HepG2 (cell line): ENCODE results near the gene B3GALT6. TPM values are rescaled to one million over a fixed set of nuclear protein-coding genes. Genes with fewer than 3 reads are reported as not detected.

Experiments used
- ATAC-seq: fragments of 200-7000 bp; cut with Tn5 transposase; 3 replicates; pipeline ENCODE4 v1.9.1; 2020; ENCODE audit warnings: mild to moderate bottlenecking, moderate library complexity
- BruUV-seq: library from RNA; stranded (reverse); fragments of 400-500 nt; replicated peaks from 2 replicates; lab custom pipeline; 2021; lab: Mats Ljungman, UMichigan
- CTCF ChIA-PET: fragments of 300-600 bp; formaldehyde crosslinking; extraction: SDS; loops from one replicate; lab custom pipeline; 2021; ENCODE audit warnings: low total read pairs, inconsistent platforms, low intra/inter-chr PET ratio; lab: Yijun Ruan, JAX
- POLR2A ChIA-PET: fragments of 350-600 bp; sonication (Branson Sonifier 250); formaldehyde crosslinking; loops from one replicate; lab custom pipeline; 2020; ENCODE audit warnings: antibody characterized with exemption, inconsistent platforms; lab: Yijun Ruan, JAX
- DNase-seq: peaks from one replicate; pipeline ENCODE4 v3.0.0-alpha.2; 2015; ENCODE audit warnings: low spot score
- FAIRE-seq: peaks from 3 replicates; lab custom pipeline; 2011; peaks lifted over from hg19 to GRCh38; lab: Jason Lieb, UNC
- H2AFZ ChIP-seq: one replicate; pipeline ENCODE4 v1.6.1; 2011; ENCODE audit warnings: low read length, inconsistent platforms
- H3K27ac ChIP-seq: fragments of 300-600 bp; 3 replicates; pipeline ENCODE4 v1.8.0; 2011; ENCODE audit warnings: mixed run types, mild to moderate bottlenecking, mixed read lengths, low read length, inconsistent platforms; ENCODE audit not compliant: insufficient read depth; ENCODE audit errors: extremely low read length
- H3K27me3 ChIP-seq, 2 experiments: fragments of 200-600 bp in 1 of 2; 2 replicates in 1 of 2; 3 replicates in 1 of 2; pipeline versions ENCODE4 v1.6.0 to v1.8.0; 2011; ENCODE audit warnings: low read length in 2 of 2, mild to moderate bottlenecking in 2 of 2, moderate library complexity in 2 of 2, inconsistent platforms in 1 of 2; ENCODE audit not compliant: insufficient read depth in 2 of 2, control insufficient read depth in 1 of 2
- H3K36me3 ChIP-seq, 2 experiments: fragments of 200-600 bp in 1 of 2; replicated peaks in 1 of 2; 2 replicates in 1 of 2; 3 replicates in 1 of 2; pipeline versions ENCODE4 v1.5.1 to v1.8.0; 2011; ENCODE audit warnings: low read length in 2 of 2, inconsistent platforms in 1 of 2; ENCODE audit not compliant: insufficient read depth in 2 of 2, control insufficient read depth in 1 of 2
- H3K4me1 ChIP-seq: 2 replicates; pipeline ENCODE4 v1.5.1; 2012; ENCODE audit warnings: low read length, inconsistent platforms; ENCODE audit not compliant: insufficient read depth
- H3K4me2 ChIP-seq: 2 replicates; pipeline ENCODE4 v1.6.0; 2011; ENCODE audit warnings: low read depth, low read length, inconsistent platforms
- H3K4me3 ChIP-seq, 3 experiments: fragments of 200-600 bp in 1 of 3; sonication (generic), shearing (Covaris generic) in 1 of 3; replicated peaks in 1 of 3; 2 replicates each; pipeline ENCODE4 v1.5.1; 2011 to 2016; ENCODE audit warnings: low read length in 3 of 3, inconsistent platforms in 2 of 3, low read depth in 2 of 3, mild to moderate bottlenecking in 2 of 3, control low read depth in 1 of 3, mixed read lengths in 1 of 3; ENCODE audit not compliant: insufficient read depth in 1 of 3
- H3K79me2 ChIP-seq: one replicate; pipeline ENCODE4 v1.6.1; 2011; ENCODE audit warnings: low read length, inconsistent platforms; ENCODE audit not compliant: insufficient read depth
- H3K9ac ChIP-seq: 2 replicates; pipeline ENCODE4 v1.6.0; 2011; ENCODE audit warnings: mild to moderate bottlenecking, low read depth, low read length, inconsistent platforms; ENCODE audit not compliant: insufficient read depth
- H3K9me3 ChIP-seq: 2 replicates; pipeline ENCODE4 v1.5.1; 2012; ENCODE audit warnings: mild to moderate bottlenecking, low read length
- H4K20me1 ChIP-seq: 2 replicates; pipeline ENCODE4 v1.6.0; 2011; ENCODE audit warnings: inconsistent platforms, mild to moderate bottlenecking, low read length, moderate library complexity; ENCODE audit not compliant: insufficient read depth
- AGO1 ChIP-seq: fragments of 200-400 bp; formaldehyde crosslinking; IDR thresholded peaks from 2 replicates; pipeline ENCODE4 v1.6.1; 2017; ENCODE audit warnings: mild to moderate bottlenecking, low read depth, low read length, moderate library complexity; ENCODE audit not compliant: poor library complexity, severe bottlenecking
- AKAP8 ChIP-seq: sonication (generic); formaldehyde crosslinking; IDR thresholded peaks from 2 replicates; pipeline ENCODE4 v1.5.1; 2020; ENCODE audit warnings: mild to moderate bottlenecking, missing genetic modification reagents
- HNF4A ChIP-seq: sonication (generic); formaldehyde crosslinking; IDR thresholded peaks from 2 replicates; pipeline ENCODE4 v1.4.0; 2020; ENCODE audit warnings: missing genetic modification reagents
- HNRNPK ChIP-seq: fragments of 200-400 bp; formaldehyde crosslinking; IDR thresholded peaks from 2 replicates; pipeline ENCODE4 v1.6.1; 2018; ENCODE audit warnings: low read length, low read depth, moderate library complexity, mild to moderate bottlenecking; ENCODE audit not compliant: poor library complexity, severe bottlenecking
- HNRNPL ChIP-seq: fragments of 200-400 bp; formaldehyde crosslinking; IDR thresholded peaks from 2 replicates; pipeline ENCODE4 v1.6.1; 2017; ENCODE audit warnings: mild to moderate bottlenecking, low read depth, low read length
- HNRNPLL ChIP-seq: fragments of 200-400 bp; formaldehyde crosslinking; IDR thresholded peaks from 2 replicates; pipeline ENCODE4 v1.6.1; 2017; ENCODE audit warnings: mild to moderate bottlenecking, low read depth, low read length; ENCODE audit not compliant: poor library complexity, severe bottlenecking
- KDM2A ChIP-seq: sonication (generic); formaldehyde crosslinking; IDR thresholded peaks from 2 replicates; pipeline ENCODE4 v1.4.0; 2020; ENCODE audit warnings: low read depth, missing genetic modification reagents, borderline replicate concordance
- PCBP1 ChIP-seq: fragments of 200-400 bp; formaldehyde crosslinking; IDR thresholded peaks from 2 replicates; pipeline ENCODE4 v1.6.1; 2017; ENCODE audit warnings: mild to moderate bottlenecking, low read depth, low read length, borderline replicate concordance
- SALL2 ChIP-seq: sonication (generic); formaldehyde crosslinking; IDR thresholded peaks from 2 replicates; pipeline ENCODE4 v1.8.1; 2023; ENCODE audit warnings: mild to moderate bottlenecking, missing genetic modification reagents, inconsistent platforms
- SMYD3 ChIP-seq: sonication (generic); formaldehyde crosslinking; IDR thresholded peaks from 2 replicates; pipeline ENCODE4 v1.8.1; 2023; ENCODE audit warnings: mild to moderate bottlenecking, missing genetic modification reagents
- WIZ ChIP-seq: sonication (generic); formaldehyde crosslinking; IDR thresholded peaks from 2 replicates; pipeline ENCODE4 v1.5.1; 2020; ENCODE audit warnings: mild to moderate bottlenecking, missing genetic modification reagents
- ZFP91 ChIP-seq: sonication (generic); formaldehyde crosslinking; IDR thresholded peaks from 2 replicates; pipeline ENCODE4 v1.9.0; 2022; ENCODE audit warnings: missing genetic modification reagents, mild to moderate bottlenecking, borderline replicate concordance
- ZFX ChIP-seq: sonication (generic); formaldehyde crosslinking; IDR thresholded peaks from 2 replicates; pipeline ENCODE4 v1.4.0; 2020; ENCODE audit warnings: mild to moderate bottlenecking, low read depth, missing genetic modification reagents, moderate library complexity
- ZFY ChIP-seq: sonication (generic); formaldehyde crosslinking; IDR thresholded peaks from 2 replicates; pipeline ENCODE4 v1.4.0; 2020; ENCODE audit warnings: missing genetic modification reagents
- ZMYM2 ChIP-seq: sonication (generic); formaldehyde crosslinking; IDR thresholded peaks from 2 replicates; pipeline ENCODE4 v1.8.0; 2022; ENCODE audit warnings: mild to moderate bottlenecking, missing genetic modification reagents
- ZNF263 ChIP-seq: sonication (generic); formaldehyde crosslinking; IDR thresholded peaks from 2 replicates; pipeline ENCODE4 v1.4.0; 2020; ENCODE audit warnings: missing genetic modification reagents
- ZNF383 ChIP-seq: sonication (generic); formaldehyde crosslinking; IDR thresholded peaks from 2 replicates; pipeline ENCODE4 v1.4.0; 2020; ENCODE audit warnings: missing genetic modification reagents, mild to moderate bottlenecking, borderline replicate concordance
- ZNF703 ChIP-seq: sonication (generic); formaldehyde crosslinking; IDR thresholded peaks from 2 replicates; pipeline ENCODE4 v1.5.1; 2020; ENCODE audit warnings: missing genetic modification reagents, mild to moderate bottlenecking, moderate library complexity, borderline replicate concordance
- WGBS: methylation state at CpG from one replicate; pipeline ENCODE4 v1.1.6; 2017; ENCODE audit warnings: low lambda C conversion rate; 5-methylcytosine and 5-hydroxymethylcytosine counted together
- in situ Hi-C: cut with HindIII; loops from 2 replicates; pipeline ENCODE4 v1.10.0; 2017; ENCODE audit warnings: low pct_unique_long_range_greater_than_20kb; ENCODE audit not compliant: extremely low pct_ligation_motif_present
- intact Hi-C: fragments of 100-400 bp; cut with micrococcal nuclease; formaldehyde crosslinking; loops from one replicate; pipeline ENCODE4 v1.10.0; 2022; ENCODE audit not compliant: unreplicated experiment
- polyA plus RNA-seq, 8 experiments: library from polyadenylated mRNA; depleted of rRNA in 3 of 8; stranded (reverse) in 7 of 8; unstranded in 1 of 8; fragments of >200 nt; fragmentation: Illumina TruSeq in 4 of 8; extraction: Trizol in 4 of 8; gene quantifications; 2 replicates each; pipeline versions ENCODE4 v1.2.1 to v1.2.3, GENCODE V29; 2011 to 2016; ENCODE audit warnings: low read depth in 4 of 8, missing spikeins in 1 of 8, mixed read lengths in 1 of 8; ENCODE audit not compliant: insufficient read depth in 1 of 8
- total RNA-seq, 5 experiments: library from RNA; depleted of rRNA; stranded (reverse); fragments of >200 nt; fragmentation: Illumina TruSeq; extraction: Trizol; gene quantifications; 2 replicates each; pipeline ENCODE4 v1.2.3, GENCODE V29; 2016; ENCODE audit warnings: low read depth in 1 of 5
- TF ChIP-seq, protein P1 (sequence below): sonication (generic); formaldehyde crosslinking; IDR thresholded peaks from 2 replicates; pipeline ENCODE4 v1.4.0; 2020; ENCODE audit warnings: missing genetic modification reagents

Gene B3GALT6
- total and polyA plus RNA-seq, 2 of the 13 experiments (the other 11 are each of a cell fraction or from before 2014, with no cell fraction given): 3.9 to 14.2 TPM

DNA sequence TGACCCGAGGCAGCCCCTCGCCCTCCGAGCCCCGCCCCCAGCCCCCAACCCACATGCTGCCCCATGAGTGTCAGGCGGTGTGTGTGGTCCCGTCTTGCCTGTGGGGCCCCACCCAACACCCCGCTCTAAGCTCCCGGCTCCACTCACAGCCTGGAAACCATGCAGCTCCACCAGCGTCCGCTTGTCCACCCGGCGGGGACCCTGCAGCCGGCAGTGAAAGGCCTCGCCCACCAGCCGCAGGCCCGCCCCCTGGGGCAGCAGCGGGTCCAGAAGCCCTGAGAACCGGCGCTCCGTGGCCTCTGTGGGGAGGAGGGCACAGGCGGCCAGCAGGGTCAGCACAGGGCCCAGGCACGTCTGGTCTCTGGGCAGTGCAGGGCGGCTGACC lies 11.8 kb downstream of the B3GALT6 start (continued):
- no peak for TF ChIP-seq SALL2 (CRISPR knock-in tag)
- TF ChIP-seq, all 625 proteins: peak for 11

DNA sequence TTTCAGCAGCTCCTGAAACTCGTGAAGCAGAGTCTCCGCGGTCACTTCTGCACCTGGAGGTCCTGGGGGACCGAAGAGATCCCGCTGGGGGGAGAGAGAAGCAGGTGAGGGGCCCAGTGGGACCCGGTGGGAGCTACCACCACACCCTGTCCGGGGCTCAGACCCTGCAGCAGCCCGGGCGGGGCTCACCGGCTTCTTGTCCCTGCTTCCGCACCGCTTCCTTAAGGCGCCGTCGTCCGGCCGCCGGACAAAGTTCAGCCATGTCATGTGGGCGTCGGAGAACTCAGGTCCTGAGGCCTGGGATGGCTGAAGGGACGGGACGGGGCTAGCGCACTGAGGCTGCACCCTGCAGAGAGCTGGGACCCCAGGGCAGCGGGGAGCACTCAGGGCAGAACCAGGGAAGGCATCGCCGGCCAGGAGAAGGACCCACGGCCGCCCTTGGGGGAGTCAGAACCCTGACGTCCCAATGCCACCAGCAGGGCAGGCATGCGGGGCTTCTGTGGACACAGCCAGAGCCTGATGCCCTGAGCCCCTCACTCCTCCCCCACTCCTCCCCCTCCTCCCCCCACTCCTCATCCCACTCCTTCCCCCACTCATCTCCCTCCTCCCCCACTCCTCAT lies 12.3 kb downstream of the B3GALT6 start:
- H3K9ac ChIP-seq: no peak overlapping the region
- no peaks in the 10 kb centered on the region for H3K36me3 ChIP-seq
- ChIA-PET POLR2A (no interaction called here), CTCF (no interaction called here)
- 8% methylated on average over 12 of the region's 30 CpGs for WGBS
- H2AFZ ChIP-seq: no peak overlapping the region
- peak overlapping the region; percentile 67 for H3K4me2 ChIP-seq
- ATAC-seq: peak; percentile 1; the same call in 2 of the 3 replicates
- intact Hi-C loops: no loop called here
- BruUV-seq: no TSS peak
- no peaks in the 10 kb centered on the region for H4K20me1 ChIP-seq
- H3K4me1 ChIP-seq: peaks cover 27% of the 10 kb centered on the region
- no peak for FAIRE-seq
- H3K79me2 ChIP-seq: no peaks in the 10 kb centered on the region
- H3K9me3 ChIP-seq: no peaks in the 10 kb centered on the region
- no peak overlapping the region for H3K27ac ChIP-seq
- in situ Hi-C loops: no loop called here
- no peak for DNase-seq
- H3K4me3 ChIP-seq: peak overlapping the region in 2 of 3 experiments; percentile 15 to 52; a peak in 2 of 6 replicates
- H3K27me3 ChIP-seq: no peaks in the 10 kb centered on the region
- TF ChIP-seq HNRNPL (0 out of 2 replicates have a peak, but pooled peaks have one; percentile 63), ZMYM2 (CRISPR knock-in tag) (peak; percentile 40; the same call in 1 of the 2 replicates), WIZ (CRISPR knock-in tag) (no peak), SMYD3 (CRISPR knock-in tag) (no peak), ZNF383 (CRISPR knock-in tag) (no peak), AGO1 (peak; percentile 67), ZNF703 (no peak), ZFY (CRISPR knock-in tag) (peak; percentile 20; the same call in 1 of the 2 replicates), ZFP91 (peak; percentile 15; the same call in 1 of the 2 replicates), HNF4A (0 out of 2 replicates have a peak, but pooled peaks have one; percentile 21), HNRNPLL (peak; percentile 17), ZFX (peak; percentile 19; the same call in 1 of the 2 replicates), PCBP1 (peak; percentile 96), AKAP8 (CRISPR knock-in tag) (peak; percentile 73; the same call in 1 of the 2 replicates), ZNF263 (CRISPR knock-in tag) (peak; percentile 88), KDM2A (peak; percentile 16; the same call in 1 of the 2 replicates), HNRNPK (peak; percentile 90)
- TF ChIP-seq, protein P1, sequence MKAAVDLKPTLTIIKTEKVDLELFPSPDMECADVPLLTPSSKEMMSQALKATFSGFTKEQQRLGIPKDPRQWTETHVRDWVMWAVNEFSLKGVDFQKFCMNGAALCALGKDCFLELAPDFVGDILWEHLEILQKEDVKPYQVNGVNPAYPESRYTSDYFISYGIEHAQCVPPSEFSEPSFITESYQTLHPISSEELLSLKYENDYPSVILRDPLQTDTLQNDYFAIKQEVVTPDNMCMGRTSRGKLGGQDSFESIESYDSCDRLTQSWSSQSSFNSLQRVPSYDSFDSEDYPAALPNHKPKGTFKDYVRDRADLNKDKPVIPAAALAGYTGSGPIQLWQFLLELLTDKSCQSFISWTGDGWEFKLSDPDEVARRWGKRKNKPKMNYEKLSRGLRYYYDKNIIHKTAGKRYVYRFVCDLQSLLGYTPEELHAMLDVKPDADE: no peak
